Activated CD8-positive, alpha-beta memory T cell treated with anti-CD3 and anti-CD28 coated beads for 36 hours (primary cell): ENCODE measurements around the gene ZC3H18. TPM values are rescaled to one million over a fixed set of nuclear protein-coding genes. Genes with fewer than 3 reads are reported as not detected.

Experiments used
- CTCF ChIA-PET: fragments of 350-600 bp; sonication (Branson Sonifier 250); formaldehyde crosslinking; loops from one replicate; lab custom pipeline; 2021; ENCODE audit warnings: antibody characterized with exemption; lab: Charles Lee
- POLR2A ChIA-PET: fragments of 350-600 bp; sonication (Branson Sonifier 250); formaldehyde crosslinking; loops from one replicate; lab custom pipeline; 2021; ENCODE audit warnings: antibody characterized with exemption; lab: Charles Lee
- total RNA-seq, 2 experiments: library from RNA; stranded (reverse); gene quantifications; one replicate each; pipeline ENCODE4 v1.2.3, GENCODE V29; 2021

The ZC3H18 gene
- total RNA-seq, 2 experiments from 2014 or later, result 88.0 to 94.2 TPM

GRCh38 chr16:88639231-88640038 lies 69.2 kb downstream of the ZC3H18 start:
- ChIA-PET CTCF (interaction anchor here (0.8 to 1.6 kb wide), 2 partner anchors 9 to 23 kb away, joined by 3 to 4 read pairs; partner anchors contain the start of gene MVD), POLR2A (interaction anchor here (0.6 to 2.5 kb wide), 5 partner anchors 9 to 860 kb away, joined by 3 to 8 read pairs (median 4); partner anchors contain the start of gene CYBA)

- ChIA-PET POLR2A (interaction anchor here (0.5 to 2.5 kb wide), 4 partner anchors 10 to 48 kb away, joined by 3 to 8 read pairs (median 4); partner anchors contain the start of gene CYBA), CTCF (interaction anchor here (0.8 kb wide), 1 partner anchor 9 kb away, joined by 3 read pairs; no protein-coding TSS in a partner anchor)
Measured at GRCh38 chr16:88640039-88640495, 69.9 kb downstream of the ZC3H18 start.

GRCh38 chr16:88640498-88641247 lies 70.5 kb downstream of the ZC3H18 start:
- CTCF ChIA-PET, result no interaction called here

GRCh38 chr16:88642881-88643643 lies 72.9 kb downstream of the ZC3H18 start:
- CTCF ChIA-PET, result interaction anchor here (1.4 kb wide), 1 partner anchor 94 kb away, joined by 3 read pairs; no protein-coding TSS in a partner anchor
- POLR2A ChIA-PET, result no interaction called here

More at GRCh38 chr16:88640498-88641247, 70.5 kb downstream of the ZC3H18 start:
- POLR2A ChIA-PET, result interaction anchor here (0.5 to 2.5 kb wide), 3 partner anchors 10 to 38 kb away, joined by 3 to 8 read pairs (median 4); partner anchors contain the start of gene CYBA

GRCh38 chr16:88643644-88643932 lies 73.4 kb downstream of the ZC3H18 start:
- ChIA-PET POLR2A (no interaction called here), CTCF (interaction anchor here (1.4 kb wide), 1 partner anchor 94 kb away, joined by 3 read pairs; no protein-coding TSS in a partner anchor)

- POLR2A ChIA-PET, result no interaction called here
- CTCF ChIA-PET, result no interaction called here
Measured at GRCh38 chr16:88645455-88645854, 75.3 kb downstream of the ZC3H18 start.

- ChIA-PET POLR2A (no interaction called here), CTCF (no interaction called here)
Measured at GRCh38 chr16:88645941-88646340, 75.7 kb downstream of the ZC3H18 start.

GRCh38 chr16:88646345-88647034 lies 76.3 kb downstream of the ZC3H18 start:
- ChIA-PET CTCF (interaction anchor here (0.8 to 1.0 kb wide), 2 partner anchors 22 to 26 kb away, joined by 3 read pairs; no protein-coding TSS in a partner anchor), POLR2A (no interaction called here)

GRCh38 chr16:88647178-88648070 lies 77.2 kb downstream of the ZC3H18 start:
- ChIA-PET POLR2A (interaction anchor here (1.0 kb wide), 1 partner anchor 8 kb away, joined by 4 read pairs; no protein-coding TSS in a partner anchor), CTCF (interaction anchor here (0.8 to 1.0 kb wide), 2 partner anchors 21 to 27 kb away, joined by 3 read pairs; no protein-coding TSS in a partner anchor)

GRCh38 chr16:88649195-88649923 lies 79.2 kb downstream of the ZC3H18 start:
- CTCF ChIA-PET, result interaction anchor here (0.7 to 1.5 kb wide), 3 partner anchors 10 to 36 kb away, joined by 3 read pairs; no protein-coding TSS in a partner anchor
- POLR2A ChIA-PET, result interaction anchor here (0.9 to 2.6 kb wide), 5 partner anchors 10 to 79 kb away, joined by 3 to 8 read pairs (median 4); partner anchors contain the start of genes IL17C and ZC3H18

GRCh38 chr16:88649924-88650748 lies 79.9 kb downstream of the ZC3H18 start:
- POLR2A ChIA-PET, result interaction anchor here (0.9 to 2.6 kb wide), 6 partner anchors 11 to 80 kb away, joined by 3 to 8 read pairs (median 4); partner anchors contain the start of genes IL17C and ZC3H18
- CTCF ChIA-PET, result interaction anchor here (1.0 kb wide), 1 partner anchor 35 kb away, joined by 3 read pairs; no protein-coding TSS in a partner anchor

- POLR2A ChIA-PET, result interaction anchor here (0.9 to 2.6 kb wide), 4 partner anchors 11 to 79 kb away, joined by 3 to 8 read pairs (median 4); partner anchors contain the start of gene IL17C
- CTCF ChIA-PET, result no interaction called here
Measured at GRCh38 chr16:88650749-88651275, 80.6 kb downstream of the ZC3H18 start, which contains the start of gene CYBA. CYBA (minus strand) TSS chr16:88651053; CDS start chr16:88651013, 40 bp downstream.

GRCh38 chr16:88651276-88651988 lies 81.2 kb downstream of the ZC3H18 start:
- ChIA-PET CTCF (no interaction called here), POLR2A (interaction anchor here (0.8 to 2.6 kb wide), 3 partner anchors 12 to 134 kb away, joined by 5 to 8 read pairs (median 7); partner anchors contain the start of genes IL17C and PIEZO1)
